SK-N-SH (cell line): ENCODE results near the gene BCAS2.

ENCODE experiments used
- FOSL2 ChIP-seq: IDR thresholded peaks from 2 replicates; pipeline ENCODE4 v1.4.0; 2012; ENCODE audit warnings: low read depth, mild to moderate bottlenecking, moderate library complexity, borderline replicate concordance
- FOXM1 ChIP-seq: IDR thresholded peaks from 2 replicates; pipeline ENCODE4 v1.4.0; 2012; ENCODE audit warnings: low read depth, mild to moderate bottlenecking
- MEF2A ChIP-seq: IDR thresholded peaks from 2 replicates; pipeline ENCODE4 v1.4.0; 2012; ENCODE audit warnings: low read depth, borderline replicate concordance
- NFIC ChIP-seq: IDR thresholded peaks from 2 replicates; pipeline ENCODE4 v1.4.0; 2012; ENCODE audit warnings: borderline replicate concordance
- RAD21 ChIP-seq: IDR thresholded peaks from 2 replicates; pipeline ENCODE4 v1.6.1; 2012; ENCODE audit warnings: mild to moderate bottlenecking, low read length
- SMC3 ChIP-seq: IDR thresholded peaks from 2 replicates; pipeline ENCODE4 v1.6.1; 2012; ENCODE audit warnings: low read depth, low read length, improper control_type of control experiment
- TEAD4 ChIP-seq: IDR thresholded peaks from 2 replicates; pipeline ENCODE4 v1.4.0; 2012; ENCODE audit warnings: mild to moderate bottlenecking, borderline replicate concordance; ENCODE audit not compliant: insufficient read depth
- USF1 ChIP-seq: IDR thresholded peaks from 2 replicates; pipeline ENCODE4 v1.4.0; 2012; ENCODE audit warnings: low read depth, borderline replicate concordance
- TF ChIP-seq, protein P1 (sequence below): fragments of 200-600 bp; sonication (generic); IDR thresholded peaks from 2 replicates; pipeline ENCODE4 v1.6.1; 2017; ENCODE audit warnings: antibody characterized with exemption, mild to moderate bottlenecking, moderate library complexity

DNA sequence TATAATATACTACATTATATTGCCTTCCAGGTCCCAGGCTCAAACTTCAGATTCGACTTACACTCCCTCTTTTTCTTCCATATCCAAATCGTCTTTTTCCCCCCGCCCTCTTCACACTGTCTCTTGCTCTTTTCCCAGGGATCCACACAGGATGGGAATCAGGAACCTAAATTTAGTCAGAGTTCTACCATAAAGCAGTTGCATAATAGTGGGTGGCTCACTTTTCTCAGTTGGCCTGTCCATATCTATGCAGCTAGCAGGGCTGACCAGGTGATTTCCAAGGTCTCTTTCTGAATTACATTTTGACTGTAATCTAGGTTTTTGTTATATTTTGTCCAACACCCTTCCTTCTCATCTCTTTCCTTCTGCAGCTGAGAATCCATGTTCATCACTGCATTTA lies 7.7 kb upstream of the BCAS2 start:
- TF ChIP-seq, protein P1, sequence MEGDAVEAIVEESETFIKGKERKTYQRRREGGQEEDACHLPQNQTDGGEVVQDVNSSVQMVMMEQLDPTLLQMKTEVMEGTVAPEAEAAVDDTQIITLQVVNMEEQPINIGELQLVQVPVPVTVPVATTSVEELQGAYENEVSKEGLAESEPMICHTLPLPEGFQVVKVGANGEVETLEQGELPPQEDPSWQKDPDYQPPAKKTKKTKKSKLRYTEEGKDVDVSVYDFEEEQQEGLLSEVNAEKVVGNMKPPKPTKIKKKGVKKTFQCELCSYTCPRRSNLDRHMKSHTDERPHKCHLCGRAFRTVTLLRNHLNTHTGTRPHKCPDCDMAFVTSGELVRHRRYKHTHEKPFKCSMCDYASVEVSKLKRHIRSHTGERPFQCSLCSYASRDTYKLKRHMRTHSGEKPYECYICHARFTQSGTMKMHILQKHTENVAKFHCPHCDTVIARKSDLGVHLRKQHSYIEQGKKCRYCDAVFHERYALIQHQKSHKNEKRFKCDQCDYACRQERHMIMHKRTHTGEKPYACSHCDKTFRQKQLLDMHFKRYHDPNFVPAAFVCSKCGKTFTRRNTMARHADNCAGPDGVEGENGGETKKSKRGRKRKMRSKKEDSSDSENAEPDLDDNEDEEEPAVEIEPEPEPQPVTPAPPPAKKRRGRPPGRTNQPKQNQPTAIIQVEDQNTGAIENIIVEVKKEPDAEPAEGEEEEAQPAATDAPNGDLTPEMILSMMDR: no peak
- TF ChIP-seq NFIC (no peak), USF1 (no peak), FOXM1 (no peak), SMC3 (no peak), TEAD4 (no peak), MEF2A (no peak), FOSL2 (no peak), RAD21 (no peak)
